SW 1271 (cell line): ENCODE data around the gene ME3.
"Not testable (repeated sequence)": the region's sequence is repeated elsewhere in the genome, so short reads cannot be mapped to it uniquely, and the experiment has no call there.

Experiments used
- DNase-seq, 2 experiments: peaks; one replicate each; lab custom pipeline; 2025; lab: John Stamatoyannopoulos, UW

The ME3 gene

DNA sequence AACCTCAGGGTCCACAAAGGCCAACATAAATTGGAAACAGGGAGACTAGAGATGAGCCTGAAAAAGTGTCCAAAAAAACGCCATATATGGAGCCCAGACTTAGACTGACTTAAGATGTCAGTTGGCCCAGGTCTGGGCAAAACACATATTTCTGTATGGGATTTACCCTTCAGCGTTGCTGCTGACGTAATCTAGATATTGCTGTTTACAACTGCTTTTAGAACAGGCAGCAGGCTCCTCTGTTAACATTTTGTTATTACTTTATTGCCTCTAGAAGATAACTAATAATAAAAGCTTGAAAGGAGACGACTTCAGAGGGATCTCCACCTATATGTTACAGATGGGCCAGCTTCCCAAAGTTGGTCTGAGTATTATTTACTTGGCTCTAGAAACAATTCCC is 8.7 kb downstream of the ME3 start:
- DNase-seq, result no peak

- no peak for DNase-seq
Observed at GRCh38 chr11:86663291-86663690, 9.1 kb downstream of the ME3 start.

GRCh38 chr11:86660736-86661135 is 11.7 kb downstream of the ME3 start:
- DNase-seq, result no peak

GRCh38 chr11:86660088-86660487 is 12.3 kb downstream of the ME3 start:
- peak in 1 of 2 experiments; percentile 41 for DNase-seq

DNA sequence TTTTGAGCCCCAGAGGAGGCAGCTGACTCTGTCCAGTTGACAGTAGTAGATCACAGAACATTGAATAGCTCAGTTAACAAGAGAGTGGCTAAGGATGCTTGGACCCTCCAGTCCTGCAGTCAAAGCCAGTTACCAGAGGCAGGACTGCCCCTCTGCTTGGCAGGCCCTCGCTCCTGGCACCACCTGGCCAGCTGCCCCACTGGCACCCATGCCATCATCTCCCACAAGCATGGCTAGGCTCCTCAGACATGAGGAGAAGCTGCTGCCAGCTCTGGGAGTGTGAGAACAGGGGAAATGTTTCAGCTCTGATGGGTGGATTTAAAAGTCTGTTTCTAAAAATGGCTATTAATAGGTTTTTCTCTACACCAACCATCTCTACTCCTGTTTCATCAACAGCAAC is 13.9 kb downstream of the ME3 start:
- DNase-seq, result no peak

DNA sequence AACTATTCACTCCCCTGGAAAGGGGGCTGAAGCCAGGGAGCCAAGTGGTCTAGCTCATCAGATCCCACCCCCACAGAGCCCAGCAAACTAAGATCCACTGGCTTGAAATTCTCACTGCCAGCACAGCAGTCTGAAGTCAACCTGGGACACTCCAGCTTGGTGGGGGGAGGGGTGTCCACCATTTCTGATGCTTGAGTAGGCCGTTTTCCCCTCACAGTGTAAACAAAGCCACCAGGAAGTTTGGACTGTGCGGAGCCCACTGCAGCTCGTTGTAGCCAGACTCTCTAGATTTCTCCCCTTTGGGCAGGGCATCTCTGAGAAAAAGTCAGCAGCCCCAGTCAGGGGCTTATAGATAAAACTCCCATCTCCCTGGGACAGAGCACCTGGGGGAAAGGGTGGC is 27.2 kb downstream of the ME3 start:
- not testable (repeated sequence) for DNase-seq

- no peak for DNase-seq
Observed at GRCh38 chr11:86644291-86644690, 28.1 kb downstream of the ME3 start.

DNA sequence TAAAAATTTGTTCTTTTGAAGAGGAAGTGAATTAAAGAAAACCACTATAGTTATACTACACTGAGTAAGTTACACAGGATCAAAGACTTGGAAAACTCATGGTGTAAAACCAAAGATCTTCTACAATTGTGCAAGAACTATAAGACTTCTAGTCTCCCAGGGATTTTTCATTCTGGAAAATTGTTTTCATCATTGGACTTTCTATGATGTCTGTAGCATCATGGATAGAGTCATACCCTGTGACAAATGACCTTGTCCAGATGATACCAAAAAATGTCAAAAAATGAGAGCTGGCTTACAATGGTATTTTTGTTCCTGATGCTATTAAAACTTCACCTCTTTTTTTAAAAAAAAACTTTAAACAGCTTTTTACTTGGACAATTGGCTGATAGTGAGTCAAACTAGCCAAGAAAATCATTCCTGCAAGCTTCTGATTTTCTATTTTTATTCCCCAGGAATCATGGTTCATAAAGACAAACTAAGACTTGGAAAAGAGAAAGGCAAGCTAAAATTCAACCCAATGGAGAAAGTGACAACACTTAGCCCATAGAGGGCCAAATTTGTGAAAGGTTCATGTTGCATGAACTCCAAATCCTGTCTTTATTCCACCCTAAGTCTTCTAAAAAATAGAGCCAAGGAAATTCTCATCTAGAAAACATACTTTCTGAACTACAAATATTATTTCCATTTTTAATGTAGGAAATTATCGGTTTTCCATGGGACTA is 30.7 kb downstream of the ME3 start:
- DNase-seq, result no peak

GRCh38 chr11:86639137-86639536 is 33.3 kb downstream of the ME3 start:
- no peak for DNase-seq

- no peak for DNase-seq
Observed at GRCh38 chr11:86638673-86639072, 33.7 kb downstream of the ME3 start.

GRCh38 chr11:86637988-86638387 is 34.4 kb downstream of the ME3 start:
- DNase-seq, result no peak

GRCh38 chr11:86636275-86636674 is 36.1 kb downstream of the ME3 start:
- DNase-seq, result no peak

GRCh38 chr11:86632499-86633269 is 39.7 kb downstream of the ME3 start:
- peak; percentile 99 for DNase-seq

DNA sequence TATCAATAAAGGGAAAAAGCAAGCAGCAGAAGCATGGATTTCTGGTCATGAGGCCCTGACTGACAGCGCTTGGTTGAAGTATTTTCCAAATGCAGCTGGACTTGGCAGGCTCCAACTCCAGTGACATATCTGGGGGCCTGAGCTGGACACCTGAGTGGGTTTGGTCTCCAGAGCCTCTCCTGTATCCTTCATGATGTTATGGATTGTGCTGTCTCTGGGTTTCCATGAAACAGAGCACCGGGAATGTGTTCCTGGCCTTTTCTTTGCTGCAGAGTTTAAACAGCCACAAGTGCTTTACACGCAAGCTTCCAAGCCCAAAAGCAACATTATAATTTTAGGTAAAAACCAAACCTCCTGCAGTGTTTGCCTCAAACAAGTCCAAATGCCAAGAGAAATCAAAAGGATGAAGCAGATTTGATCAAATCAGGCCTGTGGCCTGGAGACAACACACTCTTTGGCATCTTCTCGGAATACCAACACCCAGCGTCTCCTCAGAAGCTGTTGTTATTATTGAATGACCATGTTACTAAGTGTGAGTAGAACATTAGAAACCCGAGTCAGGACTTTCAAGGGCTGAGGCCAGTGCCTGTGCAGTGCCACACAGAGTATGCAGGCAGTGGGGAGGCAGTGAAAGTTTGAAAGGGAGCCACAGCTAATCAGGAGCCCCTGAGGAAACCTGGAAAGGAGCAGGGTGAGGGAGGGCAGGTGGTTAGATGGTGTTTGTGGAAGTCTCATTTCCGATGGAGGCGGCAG is 42.0 kb downstream of the ME3 start:
- no peak for DNase-seq

GRCh38 chr11:86629045-86629706 is 43.2 kb downstream of the ME3 start:
- DNase-seq, result no peak

DNA sequence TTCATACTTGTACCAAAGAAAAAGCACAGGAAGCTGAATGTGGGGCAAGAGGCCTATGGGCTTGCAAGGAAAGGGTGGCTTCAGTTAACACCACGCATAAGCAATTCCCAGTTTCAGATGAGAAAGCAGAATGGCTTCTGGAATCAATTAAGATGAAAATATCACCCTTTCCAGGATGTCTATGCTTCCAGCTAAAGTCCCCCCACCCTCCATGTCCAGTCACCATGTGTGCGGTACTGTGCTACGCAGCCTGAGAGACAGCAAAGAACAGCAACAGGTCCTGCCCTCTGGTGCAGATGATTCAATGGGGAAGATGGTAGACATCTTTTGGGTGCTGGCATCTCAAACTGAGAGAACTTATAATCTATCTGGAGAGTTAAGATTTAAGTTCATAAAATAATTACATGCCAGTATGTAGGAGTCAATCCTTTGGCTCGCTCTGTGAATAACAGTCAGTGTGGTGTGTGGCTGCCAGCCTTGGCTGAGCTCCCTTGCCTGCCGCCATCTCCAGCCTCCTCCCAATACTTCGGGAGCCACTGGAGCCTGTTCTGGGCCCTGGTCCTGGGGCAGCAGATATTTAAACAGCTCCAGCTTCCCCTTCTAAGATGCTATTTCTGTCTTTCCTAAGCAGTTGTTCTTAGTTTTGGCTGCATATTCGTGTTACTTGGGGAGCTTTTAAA is 44.5 kb downstream of the ME3 start:
- DNase-seq, result no peak

DNA sequence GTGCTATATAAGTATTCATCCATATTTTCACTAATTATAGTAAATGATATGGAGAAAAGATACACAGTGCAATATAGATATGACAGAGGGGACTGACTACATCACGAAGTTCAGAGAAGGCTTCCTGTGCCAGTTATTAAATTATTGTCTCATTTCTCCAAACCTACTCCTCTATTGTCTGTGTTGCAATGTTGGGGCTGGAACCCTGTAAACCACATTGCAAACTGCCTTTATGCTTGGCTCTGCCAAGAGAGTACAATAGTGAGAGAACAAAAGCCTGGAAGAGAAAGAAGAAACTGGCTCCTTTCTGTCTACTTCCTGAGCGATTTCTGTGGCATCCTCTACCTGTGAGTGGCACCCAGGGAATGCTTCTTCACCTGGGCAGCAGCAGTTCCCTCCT is 46.4 kb downstream of the ME3 start:
- no peak for DNase-seq

- DNase-seq, result no peak
Observed at GRCh38 chr11:86625544-86625943, 46.9 kb downstream of the ME3 start.

- no peak for DNase-seq
Observed at GRCh38 chr11:86624366-86624765, 48.0 kb downstream of the ME3 start.

- DNase-seq, result no peak
Observed at GRCh38 chr11:86623736-86624135, 48.7 kb downstream of the ME3 start.

DNA sequence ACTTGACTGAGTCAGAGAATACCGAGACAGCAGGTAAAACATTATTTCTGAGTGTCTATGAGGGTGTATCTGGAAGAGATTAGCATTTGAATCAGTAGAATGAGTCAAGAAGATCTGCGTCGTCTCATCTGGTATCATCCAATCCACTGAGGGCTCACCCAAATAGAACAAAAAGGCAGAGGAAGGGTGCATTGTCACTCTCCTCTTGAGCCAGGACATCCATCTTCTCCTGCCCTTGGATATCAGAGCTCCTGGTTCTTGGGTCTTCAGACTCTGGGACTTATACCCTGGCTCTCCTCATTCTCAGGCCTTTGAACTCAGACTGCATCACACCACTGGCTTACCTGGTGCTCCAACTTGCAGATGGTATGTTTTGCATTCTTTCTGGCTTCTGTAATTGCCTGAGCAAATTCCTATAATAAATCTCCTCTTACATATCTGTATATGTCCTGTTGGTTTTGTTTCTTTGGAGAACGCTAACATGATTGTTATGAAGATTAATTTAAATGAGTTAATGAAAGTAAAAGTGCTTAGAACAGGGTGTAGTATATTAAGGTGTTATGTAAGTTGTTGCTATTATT is 49.3 kb downstream of the ME3 start:
- no peak for DNase-seq
